ENCODE measurements around the gene CALML6. TPM values are rescaled to one million over a fixed set of nuclear protein-coding genes. Genes with fewer than 3 reads are reported as not detected.

CALML6 gene
- total RNA-seq, 4 donors from 2014 or later = 0.13 TPM; not detected in 3

DNA sequence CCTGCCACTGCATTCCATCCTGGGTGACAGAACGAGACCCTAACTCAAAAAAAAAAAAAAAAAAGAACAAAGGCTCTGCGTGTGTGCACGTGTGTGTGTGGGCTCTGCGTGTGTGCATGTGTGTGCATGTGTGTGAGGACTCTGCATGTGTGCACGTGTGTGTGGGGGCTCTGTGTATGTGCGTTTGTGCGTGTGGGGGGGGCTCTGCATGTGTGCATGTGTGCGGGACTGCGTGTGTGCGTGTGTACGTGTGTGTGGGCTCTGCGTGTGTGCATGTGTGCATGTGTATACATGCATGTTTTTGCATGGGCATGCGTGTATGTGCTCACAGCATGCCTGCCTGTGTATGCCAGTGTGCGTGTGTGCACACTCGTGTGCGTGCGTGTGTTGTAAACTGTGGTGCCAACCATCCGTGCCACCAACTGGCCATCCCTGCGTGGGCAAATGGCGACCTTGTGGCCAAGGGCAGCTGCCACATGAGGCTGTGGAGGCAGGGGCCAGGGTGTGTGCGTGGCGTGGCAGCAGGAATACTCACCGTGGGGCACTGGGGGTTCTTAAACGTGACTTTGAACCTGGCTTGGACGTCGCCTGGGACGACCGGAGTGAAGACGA lies 30.8 kb downstream of the CALML6 start:
- intact Hi-C loops (cut with DNase I) = loop anchor here (5.0 kb wide), 1 partner anchor 101 kb away; no protein-coding TSS in a partner anchor
- Histone ChIP-seq H3K4me3 (replicated peaks in 1 of 3) (no peak overlapping the region), H3K9me3 (no peaks in the 10 kb centered on the region), H3K36me3 (no peaks in the 10 kb centered on the region), H3K27me3 (no peaks in the 10 kb centered on the region), H3K27ac (no peak overlapping the region), H3K4me1 (peaks cover 10 to 22% of the 10 kb centered on the region in 2 donors)
- DNase-seq = no peak
- 88 to 92% methylated on average over 29 of the region's 29 CpGs for WGBS, 2 donors
- TF ChIP-seq CTCF (IDR thresholded peaks at IDR 0.05) (no peak), POLR2A (IDR thresholded peaks at IDR 0.05) (no peak)

GRCh38 chr1:1946540-1946939 lies 31.5 kb downstream of the CALML6 start:
- intact Hi-C loops (cut with DNase I) = loop anchor here (5.0 kb wide), 1 partner anchor 101 kb away; no protein-coding TSS in a partner anchor
- Histone ChIP-seq H3K4me1 (peaks cover 10 to 22% of the 10 kb centered on the region in 2 donors), H3K36me3 (no peaks in the 10 kb centered on the region), H3K27me3 (no peaks in the 10 kb centered on the region), H3K4me3 (replicated peaks in 1 of 3) (no peak overlapping the region), H3K9me3 (no peaks in the 10 kb centered on the region), H3K27ac (no peak overlapping the region)
- WGBS, 2 donors = 0 to 50% methylated on average over 1 to 2 of the region's 11 CpGs
- peak; percentile 45 to 61 for DNase-seq
- TF ChIP-seq CTCF (IDR thresholded peaks at IDR 0.05) (no peak), POLR2A (IDR thresholded peaks at IDR 0.05) (no peak)

DNA sequence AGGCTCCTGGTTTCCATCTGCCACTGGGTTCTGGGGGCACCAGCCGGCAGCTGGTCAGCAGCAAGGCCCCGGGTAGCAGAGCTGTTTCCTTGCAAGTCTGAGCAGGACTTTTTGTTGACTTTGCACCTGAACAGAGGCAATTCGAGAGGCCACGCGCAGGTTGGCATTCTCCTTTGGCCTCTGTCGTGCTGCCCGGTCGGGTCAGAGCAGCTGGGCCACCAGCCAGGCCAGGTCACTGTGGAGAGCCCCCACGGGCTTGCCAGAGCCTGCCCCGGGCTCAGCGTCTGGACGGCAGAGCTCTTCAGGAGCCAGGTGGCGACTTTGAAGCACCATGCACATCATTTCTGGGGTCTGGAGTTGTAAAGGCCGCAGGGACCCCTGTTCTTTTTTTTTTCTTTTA lies 32.4 kb downstream of the CALML6 start:
- Histone ChIP-seq H3K9me3 (no peaks in the 10 kb centered on the region), H3K27me3 (no peaks in the 10 kb centered on the region), H3K27ac (no peak overlapping the region), H3K36me3 (no peaks in the 10 kb centered on the region), H3K4me3 (replicated peaks in 1 of 3) (no peak overlapping the region), H3K4me1 (peaks cover 10 to 22% of the 10 kb centered on the region in 2 donors)
- TF ChIP-seq POLR2A (IDR thresholded peaks at IDR 0.05) (no peak), CTCF (IDR thresholded peaks at IDR 0.05) (no peak)
- intact Hi-C loops (cut with DNase I) = loop anchor here (5.0 kb wide), 1 partner anchor 100 kb away; no protein-coding TSS in a partner anchor
- WGBS, 2 donors = 15 to 58% methylated on average over 11 to 12 of the region's 14 CpGs
- peak; percentile 69 to 81 for DNase-seq

- H3K4me3 ChIP-seq (replicated peaks in 1 of 3) = no peak overlapping the region
- TF ChIP-seq POLR2A (IDR thresholded peaks at IDR 0.05) = no peak
- no peak for TF ChIP-seq CTCF (IDR thresholded peaks at IDR 0.05)
- no peak for DNase-seq
- H3K27ac ChIP-seq = no peak overlapping the region
- H3K36me3 ChIP-seq = no peaks in the 10 kb centered on the region
- H3K27me3 ChIP-seq = no peaks in the 10 kb centered on the region
- peaks cover 10 to 21% of the 10 kb centered on the region in 2 donors for H3K4me1 ChIP-seq
- no peaks in the 10 kb centered on the region for H3K9me3 ChIP-seq
- 0 to 44% methylated on average over 1 of the region's 1 CpG for WGBS, 2 donors
- intact Hi-C loops (cut with DNase I) = loop anchor here (5.0 kb wide), 1 partner anchor 99 kb away; no protein-coding TSS in a partner anchor
Measured at GRCh38 chr1:1948783-1949182, 33.7 kb downstream of the CALML6 start.

GRCh38 chr1:1950940-1951339 lies 35.9 kb downstream of the CALML6 start:
- WGBS, 2 donors = 86 to 87% methylated on average over 5 of the region's 5 CpGs
- no peak overlapping the region for H3K4me3 ChIP-seq (replicated peaks in 1 of 3)
- no peak for DNase-seq
- H3K4me1 ChIP-seq = peaks cover 7 to 16% of the 10 kb centered on the region in 2 donors
- no peaks in the 10 kb centered on the region for H3K9me3 ChIP-seq
- intact Hi-C loops (cut with DNase I) = no loop called here
- no peak overlapping the region for H3K27ac ChIP-seq
- no peaks in the 10 kb centered on the region for H3K36me3 ChIP-seq
- H3K27me3 ChIP-seq = no peaks in the 10 kb centered on the region
- TF ChIP-seq CTCF (IDR thresholded peaks at IDR 0.05) = no peak
- TF ChIP-seq POLR2A (IDR thresholded peaks at IDR 0.05) = no peak

Data from thyroid gland (tissue), 4 donors.